ENCODE results near the gene ZNF407. TPM values are rescaled to one million over a fixed set of nuclear protein-coding genes. Genes with fewer than 3 reads are reported as not detected.

ZNF407 gene
- total and polyA plus RNA-seq, 11 donors: 3.8 to 14.7 (median 11.5) TPM

DNA sequence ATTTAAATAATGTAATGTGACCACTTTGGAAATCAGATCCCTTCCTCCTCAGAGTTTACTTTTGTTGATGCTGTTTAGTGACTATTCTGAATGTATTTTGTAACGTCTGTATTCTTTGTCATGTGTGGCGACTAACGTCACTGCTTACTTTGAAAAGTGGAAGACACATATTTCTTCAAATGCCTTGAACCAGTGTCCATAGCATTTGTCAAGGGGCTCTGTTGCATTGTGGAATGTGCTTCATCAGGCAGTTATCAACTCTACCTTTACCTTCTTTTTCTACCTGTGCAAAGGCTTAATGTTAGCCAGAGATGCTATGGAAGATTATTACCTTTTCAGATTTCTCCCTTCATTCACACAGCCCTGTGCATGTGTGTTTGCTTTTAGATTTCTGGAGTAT lies 162.4 kb downstream of the ZNF407 start:
- Histone ChIP-seq H3K4me3 (no peak overlapping the region), H3K36me3 (no peaks in the 10 kb centered on the region), H3K27ac (no peak overlapping the region), H3K9me3 (peaks cover 0 to 37% (median 4%) of the 10 kb centered on the region in 12 donors), H3K27me3 (no peaks in the 10 kb centered on the region), H3K4me1 (no peaks in the 10 kb centered on the region)
- 98 to 99% (median 99%) methylated on average over 3 of the region's 3 CpGs for WGBS, 4 donors
- ATAC-seq (no peak), DNase-seq (no peak)
- no peak for TF ChIP-seq POLR2A (IDR thresholded peaks at IDR 0.05)
- TF ChIP-seq, protein P1, sequence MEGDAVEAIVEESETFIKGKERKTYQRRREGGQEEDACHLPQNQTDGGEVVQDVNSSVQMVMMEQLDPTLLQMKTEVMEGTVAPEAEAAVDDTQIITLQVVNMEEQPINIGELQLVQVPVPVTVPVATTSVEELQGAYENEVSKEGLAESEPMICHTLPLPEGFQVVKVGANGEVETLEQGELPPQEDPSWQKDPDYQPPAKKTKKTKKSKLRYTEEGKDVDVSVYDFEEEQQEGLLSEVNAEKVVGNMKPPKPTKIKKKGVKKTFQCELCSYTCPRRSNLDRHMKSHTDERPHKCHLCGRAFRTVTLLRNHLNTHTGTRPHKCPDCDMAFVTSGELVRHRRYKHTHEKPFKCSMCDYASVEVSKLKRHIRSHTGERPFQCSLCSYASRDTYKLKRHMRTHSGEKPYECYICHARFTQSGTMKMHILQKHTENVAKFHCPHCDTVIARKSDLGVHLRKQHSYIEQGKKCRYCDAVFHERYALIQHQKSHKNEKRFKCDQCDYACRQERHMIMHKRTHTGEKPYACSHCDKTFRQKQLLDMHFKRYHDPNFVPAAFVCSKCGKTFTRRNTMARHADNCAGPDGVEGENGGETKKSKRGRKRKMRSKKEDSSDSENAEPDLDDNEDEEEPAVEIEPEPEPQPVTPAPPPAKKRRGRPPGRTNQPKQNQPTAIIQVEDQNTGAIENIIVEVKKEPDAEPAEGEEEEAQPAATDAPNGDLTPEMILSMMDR (IDR thresholded peaks at IDR 0.05): no peak
- intact Hi-C loops (cut with DNase I): no loop called here

GRCh38 chr18:74760436-74760835 lies 162.8 kb downstream of the ZNF407 start:
- Histone ChIP-seq H3K4me3 (no peak overlapping the region), H3K4me1 (no peaks in the 10 kb centered on the region), H3K27me3 (no peaks in the 10 kb centered on the region), H3K36me3 (no peaks in the 10 kb centered on the region), H3K9me3 (peaks cover 0 to 37% (median 4%) of the 10 kb centered on the region in 12 donors), H3K27ac (no peak overlapping the region)
- intact Hi-C loops (cut with DNase I): no loop called here
- no peak for DNase-seq
- ATAC-seq: no peak
- WGBS, 4 donors: 96 to 99% (median 98%) methylated on average over 3 of the region's 3 CpGs
- TF ChIP-seq, protein P1 (IDR thresholded peaks at IDR 0.05): no peak

DNA sequence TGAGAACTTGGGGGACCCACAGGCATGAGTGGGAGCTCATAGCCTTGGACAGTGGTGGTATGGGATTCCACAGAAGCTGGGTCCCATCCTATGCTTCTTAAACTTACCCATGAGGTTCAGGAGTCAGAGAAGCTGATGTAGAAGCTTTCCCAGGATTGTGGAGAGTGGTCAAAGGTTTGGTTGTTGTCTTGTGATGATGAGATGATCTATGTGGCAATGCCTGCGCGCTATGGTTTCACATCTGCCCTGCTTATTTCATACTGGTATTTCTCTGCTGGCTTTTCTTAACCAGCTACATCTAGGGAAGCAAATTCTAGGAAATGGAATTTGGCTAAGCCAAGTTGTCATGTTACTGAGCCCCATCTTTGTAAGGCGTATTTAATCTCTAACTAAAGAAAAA lies 168.6 kb downstream of the ZNF407 start:
- WGBS, 4 donors: 90 to 97% (median 95%) methylated on average over 3 of the region's 3 CpGs
- intact Hi-C loops (cut with DNase I): no loop called here

DNA sequence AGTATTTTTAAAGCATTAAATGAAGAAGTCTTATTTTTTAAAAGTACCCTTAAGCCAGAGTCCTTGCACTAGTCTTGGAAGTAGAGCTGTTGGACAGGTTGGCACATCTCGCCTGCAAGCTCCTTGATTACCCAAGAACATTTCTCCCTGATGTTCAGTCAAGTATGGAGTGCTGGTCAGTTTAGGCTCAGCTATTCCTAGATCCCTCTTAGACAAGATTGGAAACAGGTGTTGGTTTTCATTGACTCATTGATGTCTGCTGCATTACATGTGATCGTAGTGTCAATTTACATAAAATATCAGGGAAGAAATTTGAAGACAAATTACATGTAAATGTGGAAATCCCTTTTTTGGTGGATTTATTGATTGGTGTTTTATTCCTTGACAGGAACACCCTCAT lies 170.4 kb downstream of the ZNF407 start:
- ATAC-seq (no peak), DNase-seq (no peak)
- Histone ChIP-seq H3K4me3 (no peak overlapping the region), H3K9me3 (no peaks in the 10 kb centered on the region), H3K4me1 (no peaks in the 10 kb centered on the region), H3K36me3 (no peaks in the 10 kb centered on the region), H3K27ac (no peak overlapping the region), H3K27me3 (no peaks in the 10 kb centered on the region)
- intact Hi-C loops (cut with DNase I): no loop called here
- WGBS, 4 donors: 98 to 100% (median 99%) methylated on average over 2 of the region's 2 CpGs
- TF ChIP-seq POLR2A (IDR thresholded peaks at IDR 0.05): no peak

More for the DNA sequence above, 168.6 kb downstream of the ZNF407 start:
- no peaks in the 10 kb centered on the region for H3K27me3 ChIP-seq
- no peaks in the 10 kb centered on the region for H3K9me3 ChIP-seq
- no peak for TF ChIP-seq POLR2A (IDR thresholded peaks at IDR 0.05)
- TF ChIP-seq, protein P1 (IDR thresholded peaks at IDR 0.05): no peak
- H3K4me1 ChIP-seq: no peaks in the 10 kb centered on the region
- H3K27ac ChIP-seq: no peak overlapping the region
- DNase-seq (no peak), ATAC-seq (no peak)
- H3K36me3 ChIP-seq: no peaks in the 10 kb centered on the region
- no peak overlapping the region for H3K4me3 ChIP-seq

GRCh38 chr18:74773171-74773624 lies 175.5 kb downstream of the ZNF407 start:
- WGBS, 4 donors: 94 to 98% (median 96%) methylated on average over 3 of the region's 3 CpGs
- H3K27me3 ChIP-seq: no peaks in the 10 kb centered on the region
- H3K4me3 ChIP-seq: no peak overlapping the region
- no peaks in the 10 kb centered on the region for H3K9me3 ChIP-seq
- TF ChIP-seq, protein P1 (IDR thresholded peaks at IDR 0.05): no peak
- no peak for TF ChIP-seq POLR2A (IDR thresholded peaks at IDR 0.05)
- no peaks in the 10 kb centered on the region for H3K36me3 ChIP-seq
- no peak overlapping the region for H3K27ac ChIP-seq
- intact Hi-C loops (cut with DNase I): no loop called here
- H3K4me1 ChIP-seq: no peaks in the 10 kb centered on the region
- no peak for DNase-seq
- no peak for ATAC-seq

Data from heart left ventricle (tissue), 16 donors.